CD4-positive, alpha-beta T cell treated with Interleukin-6 for 4 hours (primary cell): Measurements from ENCODE around the gene FGFR2.

Experiments
- DNase-seq: peaks from one replicate; pipeline ENCODE4 v3.0.0-alpha.2; 2020; ENCODE audit warnings: mixed read lengths

The FGFR2 gene

DNA sequence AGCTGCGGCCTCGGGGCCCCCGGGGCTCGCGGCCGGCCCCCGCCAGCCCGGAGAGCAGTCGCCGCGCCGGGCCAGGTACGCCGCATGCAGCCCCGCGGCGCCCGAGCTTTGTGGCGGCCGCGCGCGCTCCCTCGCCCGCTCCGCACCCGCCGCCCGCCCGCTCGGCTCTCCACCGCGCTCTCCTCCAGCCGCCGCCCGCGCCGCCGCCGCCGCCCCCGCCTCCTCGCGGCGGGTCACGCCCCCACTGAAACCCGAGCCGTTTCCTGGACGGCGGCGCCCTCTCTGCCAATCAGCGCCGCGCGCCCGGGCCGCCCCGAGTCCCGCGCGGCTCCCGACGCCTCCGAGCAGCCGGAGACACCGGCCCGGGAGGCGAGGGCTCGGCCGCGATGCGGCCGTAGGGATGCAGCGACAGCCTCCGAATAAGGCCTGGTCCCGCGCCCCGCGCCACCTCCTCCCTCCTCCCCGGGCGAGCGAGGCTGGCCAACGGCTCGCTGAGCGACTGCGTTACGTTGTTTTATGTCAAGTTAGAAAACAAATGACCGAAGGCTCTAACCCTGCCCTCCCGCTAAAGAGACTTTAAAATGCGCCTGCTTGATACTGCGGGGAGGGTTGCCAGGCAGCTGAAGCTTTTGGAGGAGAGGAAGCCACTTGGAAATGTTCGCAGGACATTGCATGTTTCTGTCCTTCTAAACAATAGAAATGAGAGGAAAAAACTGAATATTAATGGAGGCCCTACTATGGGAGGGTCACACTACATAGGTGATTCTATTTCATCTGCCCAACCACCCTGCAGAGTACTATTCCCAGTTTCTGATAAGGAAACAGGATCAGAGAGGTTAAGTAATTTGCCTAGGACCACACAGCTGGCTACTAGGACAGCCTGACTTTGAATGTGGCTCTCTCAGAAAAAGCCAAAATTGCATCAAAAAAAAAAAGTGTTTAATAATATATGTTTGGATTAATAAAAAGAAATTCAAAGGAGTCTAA is at the start of gene FGFR2:
Gene FGFR2 (minus strand): TSS at position 182 of the 987 bp plus-strand sequence. CDS start 4,627 bp downstream, outside the sequence.
- DNase-seq = peak; percentile 25

GRCh38 chr10:121647401-121647800 is 49.2 kb upstream of the FGFR2 start:
- no peak for DNase-seq

DNA sequence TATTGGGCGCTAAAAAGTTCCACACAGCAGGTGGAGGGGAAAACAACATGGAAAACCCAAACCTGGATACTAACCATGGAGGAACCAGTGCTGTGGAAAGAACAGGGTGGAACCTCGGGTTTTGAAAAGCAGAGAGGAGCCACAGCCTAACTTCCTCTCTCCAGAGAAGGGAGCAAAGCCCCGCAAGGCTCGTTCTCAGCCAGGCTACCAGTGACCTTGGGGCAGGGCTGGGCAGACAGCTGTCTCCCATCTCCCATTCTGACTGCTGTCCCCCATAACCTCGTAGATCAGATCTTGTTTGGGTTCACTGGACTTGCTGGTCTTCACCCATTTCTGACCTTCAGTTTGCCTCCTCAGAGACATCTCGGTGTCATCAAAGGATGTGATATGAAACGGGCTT is 47.5 kb upstream of the FGFR2 start:
- DNase-seq = no peak

- no peak for DNase-seq
Observed at GRCh38 chr10:121644501-121644900, 46.3 kb upstream of the FGFR2 start.

DNA sequence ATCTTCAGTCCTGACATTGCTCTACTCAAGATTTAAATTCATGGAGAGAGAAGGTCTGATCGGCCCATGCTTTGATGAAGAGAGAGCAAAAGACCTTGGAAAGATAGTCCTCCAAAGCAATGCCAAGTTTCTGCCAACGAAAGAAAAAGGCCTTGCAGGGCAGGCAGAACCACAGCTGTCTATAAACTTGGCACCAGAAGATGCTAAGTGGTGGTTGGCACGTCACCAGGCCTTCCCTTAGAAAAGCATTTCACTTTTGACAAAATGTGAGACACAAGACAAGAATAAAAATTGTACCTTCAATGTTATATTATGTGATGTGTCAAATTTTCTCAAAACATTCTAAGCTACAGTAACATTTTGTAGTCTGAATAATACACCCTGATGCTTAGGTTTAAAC is 42.0 kb upstream of the FGFR2 start:
- DNase-seq = no peak

- DNase-seq = no peak
Observed at GRCh38 chr10:121639416-121639815, 41.2 kb upstream of the FGFR2 start.

DNA sequence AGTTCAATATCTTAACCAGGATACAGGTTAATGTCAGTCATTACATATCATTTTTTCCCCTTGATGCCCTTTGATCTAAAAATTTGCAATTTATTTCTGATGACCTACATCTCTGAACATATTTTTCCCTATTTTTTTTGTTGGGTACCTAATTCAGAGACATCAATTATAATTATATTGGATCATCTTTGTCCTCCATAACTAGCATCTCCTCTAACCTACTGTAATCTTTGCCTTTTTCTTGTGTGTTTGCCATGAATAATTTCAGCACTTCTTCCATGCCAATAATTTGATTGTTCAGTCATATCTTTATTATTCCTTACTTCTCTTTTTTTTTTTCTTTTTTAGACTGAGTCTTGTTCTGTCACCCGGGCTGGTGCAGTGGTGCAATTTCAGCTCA is 39.2 kb upstream of the FGFR2 start:
- DNase-seq = no peak

DNA sequence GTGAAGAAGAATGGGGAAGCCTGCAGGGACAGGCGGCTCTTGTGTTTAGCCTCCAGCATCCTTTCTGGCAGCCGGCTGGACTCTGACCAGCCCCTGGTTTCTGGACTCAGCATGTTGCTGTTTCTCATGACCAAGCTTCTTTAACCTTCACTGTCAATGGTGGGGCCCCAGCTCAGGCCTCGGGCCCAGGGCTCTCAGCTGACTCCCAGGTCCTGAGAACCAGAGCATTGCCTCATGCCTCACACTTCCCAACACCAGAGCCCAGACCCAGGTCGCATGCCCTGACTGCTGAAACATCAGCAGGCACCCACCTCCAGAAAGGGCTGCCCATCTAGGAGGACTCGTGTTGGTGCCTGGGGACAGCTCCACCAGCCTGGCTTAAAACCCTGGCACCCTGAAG is 34.8 kb upstream of the FGFR2 start:
- DNase-seq = no peak

- DNase-seq = no peak
Observed at GRCh38 chr10:121631365-121632029, 33.3 kb upstream of the FGFR2 start.

GRCh38 chr10:121628859-121629258 is 30.6 kb upstream of the FGFR2 start:
- DNase-seq = no peak

DNA sequence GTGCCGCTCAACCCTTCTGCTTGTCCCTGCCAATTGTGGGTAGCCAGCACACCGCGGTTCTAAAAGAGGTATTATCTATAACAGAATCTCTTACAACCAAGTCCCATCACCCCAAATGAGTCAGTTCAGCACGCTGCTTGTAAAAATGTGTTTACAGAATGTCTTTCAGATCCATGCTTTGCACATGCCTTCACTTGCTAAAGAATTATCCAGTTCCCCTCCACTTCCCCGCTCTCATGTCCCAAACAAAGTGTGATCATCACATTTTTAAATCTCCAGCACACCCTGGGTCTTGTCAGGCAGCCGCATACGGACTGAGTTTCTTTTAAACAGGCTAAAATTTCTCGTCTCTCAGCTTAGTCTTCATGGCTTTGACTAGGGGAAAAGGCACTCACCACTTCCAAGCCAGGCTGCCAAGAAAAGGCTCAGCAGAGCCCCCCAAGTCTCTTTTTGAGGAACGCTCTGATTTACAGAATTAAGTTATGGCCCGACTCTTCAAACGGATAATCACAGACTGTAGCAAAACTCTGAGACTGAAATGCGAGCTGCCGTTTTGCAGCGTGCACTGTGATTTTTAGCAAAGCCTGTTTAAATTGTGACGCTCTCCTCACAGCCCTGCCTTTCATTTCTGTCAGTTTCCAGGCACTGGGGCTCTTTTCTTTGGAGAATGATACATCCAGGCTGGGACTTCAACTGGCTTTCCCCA is 29.8 kb upstream of the FGFR2 start:
- DNase-seq = no peak

DNA sequence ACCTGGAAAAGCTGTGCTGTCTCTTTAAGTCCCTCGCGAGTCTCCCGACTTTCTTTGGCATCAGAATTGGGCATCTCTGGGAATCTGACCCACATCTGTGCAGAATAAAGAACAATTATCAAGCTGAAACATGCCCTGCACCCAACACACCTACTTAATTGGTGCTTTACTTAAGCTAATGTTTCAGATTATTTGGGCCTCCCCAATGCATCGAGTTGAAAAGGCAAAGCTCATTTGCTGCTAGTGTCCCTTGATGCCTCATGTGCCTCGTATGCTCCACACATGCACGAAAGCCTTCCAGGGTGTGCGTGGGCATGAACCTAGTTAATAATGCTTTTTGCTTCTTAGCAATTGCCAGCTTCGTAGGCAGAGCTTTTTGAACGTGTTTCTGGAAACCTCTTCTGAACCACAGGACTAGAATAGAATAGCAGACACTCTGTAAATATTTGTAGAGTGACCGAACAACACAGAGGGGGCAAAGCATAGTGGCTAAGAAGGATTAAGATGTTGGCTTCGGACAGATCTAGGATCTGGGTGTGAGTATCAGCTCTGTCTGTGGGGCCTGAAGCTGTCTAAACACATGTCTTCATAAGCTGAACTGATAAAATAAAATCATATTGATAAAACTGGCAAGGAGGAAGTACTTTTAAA is 26.7 kb upstream of the FGFR2 start:
- DNase-seq = no peak

DNA sequence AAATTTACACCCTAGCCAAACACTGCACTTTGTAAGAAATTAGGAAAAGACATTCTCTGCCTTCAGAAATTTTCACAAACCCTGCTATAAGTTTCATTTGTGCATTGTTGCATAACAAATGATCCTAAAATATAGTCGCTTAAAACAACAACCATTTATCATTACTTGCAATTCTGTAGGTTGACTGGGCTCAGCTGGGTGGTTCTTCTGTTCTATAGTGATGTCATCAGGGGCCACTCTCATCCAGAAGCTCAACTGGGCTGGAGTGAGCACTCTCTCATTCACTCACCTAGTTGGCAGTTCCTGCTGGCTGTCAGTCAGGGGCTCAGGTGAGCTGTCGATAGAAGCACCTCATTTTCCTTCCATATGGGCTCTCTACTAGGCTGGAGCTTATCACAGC is 20.7 kb upstream of the FGFR2 start:
- DNase-seq = no peak

DNA sequence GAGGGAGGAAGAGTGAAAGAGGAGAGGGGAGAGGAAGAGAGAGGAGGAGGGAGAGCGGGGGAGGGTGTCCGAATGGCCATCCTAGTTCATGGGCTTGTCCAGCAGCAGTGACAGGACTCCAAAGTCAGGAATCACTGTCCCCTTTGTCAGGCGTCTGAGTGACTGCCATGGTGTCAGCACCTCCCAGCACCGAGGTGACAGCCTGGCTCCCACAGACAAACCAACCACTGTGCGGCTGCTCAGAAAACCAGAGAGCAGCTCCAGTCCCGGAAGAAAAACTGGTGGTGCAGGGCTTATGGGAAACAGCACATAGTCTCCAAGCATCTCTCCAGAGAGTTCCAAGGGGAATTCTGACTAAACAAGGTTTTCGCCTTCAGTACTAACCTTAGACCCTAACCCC is 18.9 kb upstream of the FGFR2 start:
- no peak for DNase-seq

GRCh38 chr10:121616291-121616690 is 18.0 kb upstream of the FGFR2 start:
- DNase-seq = no peak

DNA sequence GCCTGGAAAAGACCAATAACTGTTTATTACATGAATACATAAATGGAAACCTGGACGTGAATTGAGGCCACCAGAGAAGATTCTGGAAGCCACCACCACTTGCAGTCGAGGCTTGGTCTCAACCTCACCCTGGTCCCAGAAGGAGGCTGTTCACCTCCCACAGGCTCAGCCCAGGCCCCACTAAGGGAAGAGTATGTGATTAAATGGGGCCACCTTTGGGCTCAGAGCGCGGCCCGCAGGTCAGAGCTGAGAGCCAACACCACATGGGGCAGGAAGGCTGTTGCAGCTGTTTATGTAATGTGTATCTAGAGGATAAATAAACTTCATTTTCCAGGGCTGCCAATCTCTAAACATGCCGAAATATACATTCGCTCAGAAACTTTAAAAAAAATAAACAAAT is 17.6 kb upstream of the FGFR2 start:
- no peak for DNase-seq

- DNase-seq = no peak
Observed at GRCh38 chr10:121615435-121615793, 17.2 kb upstream of the FGFR2 start.

GRCh38 chr10:121614613-121615434 is 16.6 kb upstream of the FGFR2 start:
- no peak for DNase-seq

GRCh38 chr10:121613456-121613855 is 15.2 kb upstream of the FGFR2 start:
- DNase-seq = no peak

DNA sequence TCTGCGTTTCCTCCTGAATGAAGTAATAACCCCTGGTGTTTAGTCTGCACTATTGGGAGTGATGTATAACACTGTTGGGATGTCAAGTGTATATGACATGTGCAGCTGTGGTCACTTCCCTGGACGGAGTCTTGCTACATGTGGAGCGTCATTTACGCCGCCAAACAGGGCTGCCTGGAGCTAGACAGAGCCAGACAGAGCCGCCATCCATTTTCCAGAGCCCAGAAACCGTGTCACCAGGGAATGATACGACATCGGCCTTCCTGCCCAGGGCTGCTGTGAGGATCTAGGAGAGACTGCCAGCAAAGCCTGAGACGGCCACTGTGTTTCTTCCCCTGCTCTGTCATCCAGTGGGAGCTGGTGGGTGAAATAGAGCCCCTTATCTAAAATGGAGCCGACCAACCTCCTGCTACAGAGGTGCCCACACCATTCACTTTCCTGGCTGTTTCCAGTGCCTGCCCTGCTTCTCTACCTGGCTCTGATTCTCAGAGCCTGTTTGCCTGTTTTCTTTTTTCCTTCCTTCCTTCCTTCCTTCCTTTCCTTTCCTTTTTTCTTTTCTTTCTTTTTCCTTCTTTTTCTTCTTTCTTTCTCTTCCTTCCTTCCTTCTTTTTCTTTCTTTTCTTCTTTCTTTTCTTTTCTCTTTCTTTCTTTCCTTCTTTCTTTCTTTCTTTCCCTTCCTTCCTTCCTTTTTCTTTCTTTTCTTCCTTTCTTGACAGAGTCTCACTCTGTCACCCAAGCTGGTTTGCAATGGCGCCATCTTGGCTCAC is 13.3 kb upstream of the FGFR2 start:
- no peak for DNase-seq

- no peak for DNase-seq
Observed at GRCh38 chr10:121610798-121611323, 12.6 kb upstream of the FGFR2 start.
